Measurements from ENCODE around the gene MTCP1. TPM values are rescaled to one million over a fixed set of nuclear protein-coding genes. Genes with fewer than 3 reads are reported as not detected.

Gene MTCP1
- total and polyA plus RNA-seq, 9 of the 15 experiments (the other 6 are each of a cell fraction or from before 2014, with no cell fraction given), result 12.7 to 28.0 (median 22.9) TPM

DNA sequence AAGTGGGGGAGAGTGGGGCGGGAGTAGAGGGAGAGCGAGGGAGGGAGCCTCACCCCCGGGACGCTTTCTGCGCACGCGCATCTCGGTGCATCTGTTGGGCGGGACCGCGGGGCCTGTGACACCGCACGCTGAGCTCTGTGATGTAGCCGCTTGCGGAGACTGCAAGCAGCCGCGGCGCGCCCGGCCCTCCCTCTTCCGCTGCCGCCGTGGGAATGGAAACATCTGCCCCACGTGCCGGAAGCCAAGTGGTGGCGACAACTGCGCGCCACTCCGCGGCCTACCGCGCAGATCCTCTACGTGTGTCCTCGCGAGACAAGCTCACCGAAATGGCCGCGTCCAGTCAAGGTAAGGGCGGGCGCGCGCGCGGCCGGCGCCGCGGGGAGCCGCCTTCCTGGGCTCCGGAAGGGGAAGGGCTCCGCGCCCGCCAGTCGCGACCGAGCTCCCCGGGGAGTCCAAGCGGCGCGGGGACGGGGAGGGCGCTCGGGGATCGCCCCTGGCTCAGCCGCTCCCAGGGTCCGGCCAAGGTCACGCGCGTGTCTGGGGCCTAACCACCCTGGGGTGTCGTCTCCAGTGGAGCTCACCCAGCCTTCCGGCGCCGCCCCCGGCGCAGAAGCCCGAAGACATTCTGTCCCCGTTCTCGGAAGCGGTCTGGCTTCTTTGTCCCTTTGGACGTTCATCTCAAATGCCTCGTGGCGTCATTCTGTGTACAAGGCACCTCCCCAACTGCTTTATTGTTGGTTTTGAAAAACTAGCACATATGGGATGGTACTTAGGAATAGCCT lies 44.0 kb downstream of the MTCP1 start, which contains the start of gene FUNDC2 (continued):
- peak; percentile 91 for TF ChIP-seq ZFX (CRISPR knock-in tag; IDR thresholded peaks at IDR 0.05)

DNA sequence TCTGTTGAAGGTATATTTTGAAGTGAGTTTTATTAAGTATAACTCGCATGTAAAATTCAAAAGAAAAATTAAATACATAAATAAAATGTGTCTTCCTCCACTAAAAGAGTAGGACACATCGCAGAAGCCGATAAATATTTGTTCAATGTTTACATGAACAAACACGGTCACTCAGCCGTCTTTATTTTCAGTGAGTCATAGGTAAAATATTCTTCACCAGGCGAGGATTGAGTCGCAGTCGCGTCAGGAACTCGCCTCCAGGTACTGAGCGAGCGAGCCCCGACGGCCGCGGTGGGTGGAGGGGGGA lies 44.6 kb downstream of the MTCP1 start:
- 0% methylated on average over 10 of the region's 16 CpGs for WGBS (ENCODE audit: insufficient coverage, low coverage, missing lambda C conversion rate)
- Histone ChIP-seq H3K9me3 (replicated peaks; ENCODE audit: control insufficient read depth, insufficient read depth, low read depth, low read length) (no peaks in the 10 kb centered on the region), H2AFZ (ENCODE audit: low read depth, low read length) (peak overlapping the region; percentile 84), H3K79me2 (ENCODE audit: control insufficient read depth, insufficient read depth, low read length) (peaks cover 44% of the 10 kb centered on the region), H3K27me3 (ENCODE audit: control insufficient read depth in 2 of 2, insufficient read depth in 2 of 2, low read length in 2 of 2) (no peaks in the 10 kb centered on the region), H3K36me3 (ENCODE audit: control insufficient read depth, insufficient read depth, low read length) (no peaks in the 10 kb centered on the region), H3K27ac (ENCODE audit: extremely low read depth, low read depth, low read length) (peak overlapping the region; percentile 95), H3K4me3 (peak overlapping the region; percentile 51), H4K20me1 (replicated peaks; ENCODE audit: control insufficient read depth, insufficient read depth, low read length) (no peaks in the 10 kb centered on the region), H3K9me1 (ENCODE audit: control insufficient read depth, insufficient read depth, low read length) (no peaks in the 10 kb centered on the region), H3K4me1 (replicated peaks in 1 of 2; ENCODE audit: control insufficient read depth in 2 of 2, insufficient read depth in 2 of 2, low read length in 2 of 2) (peaks cover 14 to 31% of the 10 kb centered on the region in 2 experiments), H3K9ac (ENCODE audit: insufficient read depth in 1 of 2, low read depth in 2 of 2, low read length in 2 of 2) (peak overlapping the region; percentile 70 to 75; a peak in 3 of 4 replicates), H3K4me2 (ENCODE audit: insufficient read depth, low read length) (peak overlapping the region; percentile 50)
- DNase-seq (ENCODE audit: extremely low read depth in 1 of 4, low spot score in 3 of 4), result no peak
- no peak for FAIRE-seq
- intact Hi-C loops (cut with micrococcal nuclease), result loop anchor here (2.0 kb wide), 1 partner anchor 40 kb away; no protein-coding TSS in a partner anchor
- POLR2A ChIA-PET, result interaction anchor here (0.6 to 1.4 kb wide), 6 partner anchors 9 to 677 kb away, joined by 3 to 6 read pairs (median 4); no protein-coding TSS in a partner anchor
- CTCF ChIA-PET (ENCODE audit: low intra/inter-chr PET ratio), result no interaction called here
- no TSS peak for BruUV-seq (replicated peaks)
- no peak for ATAC-seq
- in situ Hi-C loops (cut with MboI), result no loop called here
- TF ChIP-seq, protein P1, sequence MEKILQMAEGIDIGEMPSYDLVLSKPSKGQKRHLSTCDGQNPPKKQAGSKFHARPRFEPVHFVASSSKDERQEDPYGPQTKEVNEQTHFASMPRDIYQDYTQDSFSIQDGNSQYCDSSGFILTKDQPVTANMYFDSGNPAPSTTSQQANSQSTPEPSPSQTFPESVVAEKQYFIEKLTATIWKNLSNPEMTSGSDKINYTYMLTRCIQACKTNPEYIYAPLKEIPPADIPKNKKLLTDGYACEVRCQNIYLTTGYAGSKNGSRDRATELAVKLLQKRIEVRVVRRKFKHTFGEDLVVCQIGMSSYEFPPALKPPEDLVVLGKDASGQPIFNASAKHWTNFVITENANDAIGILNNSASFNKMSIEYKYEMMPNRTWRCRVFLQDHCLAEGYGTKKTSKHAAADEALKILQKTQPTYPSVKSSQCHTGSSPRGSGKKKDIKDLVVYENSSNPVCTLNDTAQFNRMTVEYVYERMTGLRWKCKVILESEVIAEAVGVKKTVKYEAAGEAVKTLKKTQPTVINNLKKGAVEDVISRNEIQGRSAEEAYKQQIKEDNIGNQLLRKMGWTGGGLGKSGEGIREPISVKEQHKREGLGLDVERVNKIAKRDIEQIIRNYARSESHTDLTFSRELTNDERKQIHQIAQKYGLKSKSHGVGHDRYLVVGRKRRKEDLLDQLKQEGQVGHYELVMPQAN (IDR thresholded peaks at IDR 0.05; ENCODE audit: borderline replicate concordance), result no peak
- TF ChIP-seq NCOR1 (IDR thresholded peaks at IDR 0.05) (0 out of 2 replicates have a peak, but pooled peaks have one; percentile 11), EGR1 (conservative IDR thresholded peaks at IDR 0.05) (peak; percentile 81), TEAD4 (IDR thresholded peaks at IDR 0.05; ENCODE audit: low read length) (peak; percentile 20; the same call in 1 of the 2 replicates), TEAD4 (CRISPR knock-in tag; IDR thresholded peaks at IDR 0.05; ENCODE audit: borderline replicate concordance) (no peak), ARID1B (IDR thresholded peaks at IDR 0.05) (peak; percentile 31), FOSL1 (tag; conservative IDR thresholded peaks at IDR 0.05) (peak; percentile 85), NCOA6 (IDR thresholded peaks at IDR 0.05) (peak; percentile 73), JUN (IDR thresholded peaks at IDR 0.05; ENCODE audit: borderline replicate concordance, low read depth, low read length) (0 out of 2 replicates have a peak, but pooled peaks have one; percentile 30), JUN (CRISPR knock-in tag; IDR thresholded peaks at IDR 0.05; ENCODE audit: borderline replicate concordance) (no peak), ESRRB (CRISPR knock-in tag; IDR thresholded peaks at IDR 0.05; ENCODE audit: borderline replicate concordance) (no peak), SMARCA4 (IDR thresholded peaks at IDR 0.05) (peak; percentile 72; the same call in 1 of the 2 replicates), FOXA3 (CRISPR knock-in tag; conservative IDR thresholded peaks at IDR 0.05 in 1 of 2, IDR thresholded peaks at IDR 0.05 in 1 of 2) (no peak), SMARCE1 (IDR thresholded peaks at IDR 0.05) (0 out of 2 replicates have a peak, but pooled peaks have one; percentile 48), ZNF121 (CRISPR knock-in tag; conservative IDR thresholded peaks at IDR 0.05) (no peak)
- TF ChIP-seq, protein P2, sequence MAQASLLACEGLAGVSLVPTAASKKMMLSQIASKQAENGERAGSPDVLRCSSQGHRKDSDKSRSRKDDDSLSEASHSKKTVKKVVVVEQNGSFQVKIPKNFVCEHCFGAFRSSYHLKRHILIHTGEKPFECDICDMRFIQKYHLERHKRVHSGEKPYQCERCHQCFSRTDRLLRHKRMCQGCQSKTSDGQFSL (CRISPR knock-in tag; IDR thresholded peaks at IDR 0.05), result no peak
- TF ChIP-seq, protein P2 (tag; IDR thresholded peaks at IDR 0.05), result peak in 1 of 2 experiments; percentile 74; a peak in 2 of 4 replicates
